Mesenchymal stem cell (in vitro differentiated cells and primary cell): ENCODE results near the gene OR2J2.
"Not testable (repeated sequence)": the region's sequence is repeated elsewhere in the genome, so short reads cannot be mapped to it uniquely, and the experiment has no call there.

Experiments
- DNase-seq: peaks from one replicate; pipeline ENCODE4 v3.0.0-alpha.2; 2013
- H2AFZ ChIP-seq: one replicate; pipeline ENCODE4 v1.6.1; 2013; ENCODE audit warnings: low read depth, mild to moderate bottlenecking, control low read depth, inconsistent platforms, low read length, moderate library complexity
- H2AK5ac ChIP-seq: 2 replicates; pipeline ENCODE4 v1.6.1; 2013; ENCODE audit warnings: low read length, moderate library complexity, mild to moderate bottlenecking, inconsistent platforms; ENCODE audit not compliant: severe bottlenecking
- H2BK120ac ChIP-seq: one replicate; pipeline ENCODE4 v1.6.1; 2013; ENCODE audit warnings: low read depth, mild to moderate bottlenecking, inconsistent platforms, low read length, moderate library complexity
- H2BK12ac ChIP-seq, 2 experiments: one replicate each; pipeline ENCODE4 v1.6.1; 2013; ENCODE audit warnings: inconsistent platforms in 2 of 2, low read length in 2 of 2, mild to moderate bottlenecking in 2 of 2, moderate library complexity in 2 of 2, control low read depth in 1 of 2
- H2BK15ac ChIP-seq: one replicate; pipeline ENCODE4 v1.6.1; 2013; ENCODE audit warnings: mild to moderate bottlenecking, low read depth, inconsistent platforms; ENCODE audit not compliant: poor library complexity, severe bottlenecking
- H2BK5ac ChIP-seq: 2 replicates; pipeline ENCODE4 v1.6.1; 2013; ENCODE audit warnings: low read depth, mild to moderate bottlenecking, low read length, control low read depth, inconsistent platforms; ENCODE audit not compliant: poor library complexity, severe bottlenecking
- H3K14ac ChIP-seq, 2 experiments: one replicate each; pipeline ENCODE4 v1.6.1; 2013; ENCODE audit warnings: inconsistent platforms in 2 of 2, low read length in 2 of 2, control low read depth in 1 of 2, mild to moderate bottlenecking in 1 of 2, moderate library complexity in 1 of 2
- H3K18ac ChIP-seq, 2 experiments: one replicate each; pipeline ENCODE4 v1.6.1; 2013; ENCODE audit warnings: inconsistent platforms in 2 of 2, low read length in 2 of 2, control low read depth in 1 of 2, low read depth in 1 of 2, mild to moderate bottlenecking in 1 of 2
- H3K23ac ChIP-seq, 2 experiments: one replicate each; pipeline ENCODE4 v1.6.1; 2013; ENCODE audit warnings: inconsistent platforms in 2 of 2, low read length in 2 of 2, mild to moderate bottlenecking in 2 of 2, moderate library complexity in 2 of 2, control low read depth in 1 of 2
- H3K27ac ChIP-seq: 2 replicates; pipeline ENCODE4 v1.5.1; 2013; ENCODE audit warnings: mild to moderate bottlenecking, moderate library complexity, low read length, control low read depth, inconsistent platforms; ENCODE audit not compliant: poor library complexity, severe bottlenecking
- H3K27me3 ChIP-seq, 2 experiments: 2 replicates each; pipeline versions ENCODE4 v1.6.1 to v1.7.0; 2013; ENCODE audit warnings: low read length in 2 of 2, mild to moderate bottlenecking in 2 of 2, moderate library complexity in 2 of 2, control low read depth in 1 of 2, inconsistent platforms in 1 of 2; ENCODE audit not compliant: control insufficient read depth in 1 of 2, insufficient read depth in 1 of 2
- H3K36me3 ChIP-seq, 2 experiments: 2 replicates each; pipeline versions ENCODE4 v1.6.1 to v1.7.0; 2013; ENCODE audit warnings: low read length in 2 of 2, control low read depth in 1 of 2, inconsistent platforms in 1 of 2, low read depth in 1 of 2, mild to moderate bottlenecking in 1 of 2; ENCODE audit not compliant: insufficient read depth in 2 of 2, control insufficient read depth in 1 of 2
- H3K4ac ChIP-seq, 2 experiments: one replicate each; pipeline ENCODE4 v1.6.1; 2013; ENCODE audit warnings: inconsistent platforms in 2 of 2, low read length in 2 of 2, mild to moderate bottlenecking in 2 of 2, moderate library complexity in 2 of 2, control low read depth in 1 of 2, low read depth in 1 of 2
- H3K4me1 ChIP-seq: 2 replicates; pipeline ENCODE4 v1.6.1; 2013; ENCODE audit warnings: low read depth, low read length, control low read depth; ENCODE audit not compliant: control insufficient read depth, insufficient read depth
- H3K4me2 ChIP-seq: 2 replicates; pipeline ENCODE4 v1.6.1; 2013; ENCODE audit warnings: low read length, mild to moderate bottlenecking, inconsistent platforms; ENCODE audit not compliant: poor library complexity, severe bottlenecking
- H3K4me3 ChIP-seq, 2 experiments: 2 replicates each; pipeline versions ENCODE4 v1.5.1 to v1.7.0; 2013; ENCODE audit warnings: low read length in 2 of 2, mild to moderate bottlenecking in 2 of 2, control low read depth in 1 of 2, low read depth in 1 of 2; ENCODE audit not compliant: insufficient read depth in 1 of 2
- H3K79me1 ChIP-seq: replicated peaks from 2 replicates; pipeline ENCODE4 v1.6.1; 2013; ENCODE audit warnings: mild to moderate bottlenecking, control low read depth, low read length, inconsistent platforms; ENCODE audit not compliant: poor library complexity, severe bottlenecking
- H3K9ac ChIP-seq: 2 replicates; pipeline ENCODE4 v1.7.0; 2013; ENCODE audit warnings: mild to moderate bottlenecking, low read length, moderate library complexity
- H3K9me3 ChIP-seq: 2 replicates; pipeline ENCODE4 v1.7.0; 2013; ENCODE audit warnings: mild to moderate bottlenecking, low read length; ENCODE audit not compliant: control insufficient read depth
- H4K8ac ChIP-seq: one replicate; pipeline ENCODE4 v1.6.1; 2013; ENCODE audit warnings: inconsistent platforms, mild to moderate bottlenecking, low read length, moderate library complexity
- H4K91ac ChIP-seq: one replicate; pipeline ENCODE4 v1.6.1; 2013; ENCODE audit warnings: mild to moderate bottlenecking, low read length, inconsistent platforms
- WGBS: methylation state at CpG from one replicate; pipeline ENCODE4 v1.1.7; 2013; ENCODE audit warnings: mixed read lengths; 5-methylcytosine and 5-hydroxymethylcytosine counted together

OR2J2 gene

GRCh38 chr6:29216528-29216927, 45.8 kb downstream of the OR2J2 start:
- H4K8ac ChIP-seq = no peak overlapping the region
- no peak overlapping the region for H2AFZ ChIP-seq
- no peak overlapping the region for H3K18ac ChIP-seq
- no peak overlapping the region for H3K23ac ChIP-seq
- no peak overlapping the region for H3K27ac ChIP-seq
- H3K4ac ChIP-seq = no peak overlapping the region
- no peak overlapping the region for H3K4me2 ChIP-seq
- H4K91ac ChIP-seq = no peak overlapping the region
- H3K27me3 ChIP-seq = no peaks in the 10 kb centered on the region
- no peak for DNase-seq
- H2AK5ac ChIP-seq = no peak overlapping the region
- H3K14ac ChIP-seq = no peak overlapping the region
- H2BK5ac ChIP-seq = no peak overlapping the region
- H2BK15ac ChIP-seq = no peak overlapping the region
- H3K9ac ChIP-seq = no peak overlapping the region
- no peak overlapping the region for H2BK120ac ChIP-seq
- H2BK12ac ChIP-seq = no peak overlapping the region
- H3K9me3 ChIP-seq = no peaks in the 10 kb centered on the region
- H3K4me1 ChIP-seq = no peaks in the 10 kb centered on the region
- H3K4me3 ChIP-seq = no peak overlapping the region
- no peaks in the 10 kb centered on the region for H3K79me1 ChIP-seq
- H3K36me3 ChIP-seq = no peaks in the 10 kb centered on the region

GRCh38 chr6:29217242-29217641, 46.5 kb downstream of the OR2J2 start:
- not testable (repeated sequence) for H2BK12ac ChIP-seq, DNase-seq, H3K9ac ChIP-seq, H3K23ac ChIP-seq, H3K9me3 ChIP-seq, H3K4ac ChIP-seq, H3K27ac ChIP-seq, H3K4me2 ChIP-seq, H3K27me3 ChIP-seq, H3K14ac ChIP-seq, H3K18ac ChIP-seq, H3K79me1 ChIP-seq, H2AK5ac ChIP-seq, H2BK5ac ChIP-seq, H4K91ac ChIP-seq, H4K8ac ChIP-seq, H2AFZ ChIP-seq, H3K36me3 ChIP-seq, H3K4me3 ChIP-seq, H3K4me1 ChIP-seq, H2BK15ac ChIP-seq, H2BK120ac ChIP-seq
- 26% methylated on average over 2 of the region's 2 CpGs for WGBS

- H3K36me3 ChIP-seq, H3K4me2 ChIP-seq, DNase-seq, H2BK12ac ChIP-seq, H3K27ac ChIP-seq, H2BK15ac ChIP-seq, H3K79me1 ChIP-seq, H2AFZ ChIP-seq, H3K4me3 ChIP-seq, H3K9ac ChIP-seq, H3K18ac ChIP-seq, H4K91ac ChIP-seq, H3K23ac ChIP-seq, H3K9me3 ChIP-seq, H2BK120ac ChIP-seq, H3K4me1 ChIP-seq, H2BK5ac ChIP-seq, H3K27me3 ChIP-seq, H3K14ac ChIP-seq, H4K8ac ChIP-seq, H3K4ac ChIP-seq, H2AK5ac ChIP-seq: not testable (repeated sequence)
- WGBS = 31% methylated on average over 1 of the region's 1 CpG
Measured at GRCh38 chr6:29218056-29218455, 47.3 kb downstream of the OR2J2 start.
